ENCODE results near the gene CREBZF. TPM values are rescaled to one million over a fixed set of nuclear protein-coding genes. Genes with fewer than 3 reads are reported as not detected.
"Not testable (repeated sequence)": the region's sequence is repeated elsewhere in the genome, so short reads cannot be mapped to it uniquely, and the experiment has no call there.

The CREBZF gene
- total RNA-seq, 1 donor from 2014 or later = 31.0 TPM

DNA sequence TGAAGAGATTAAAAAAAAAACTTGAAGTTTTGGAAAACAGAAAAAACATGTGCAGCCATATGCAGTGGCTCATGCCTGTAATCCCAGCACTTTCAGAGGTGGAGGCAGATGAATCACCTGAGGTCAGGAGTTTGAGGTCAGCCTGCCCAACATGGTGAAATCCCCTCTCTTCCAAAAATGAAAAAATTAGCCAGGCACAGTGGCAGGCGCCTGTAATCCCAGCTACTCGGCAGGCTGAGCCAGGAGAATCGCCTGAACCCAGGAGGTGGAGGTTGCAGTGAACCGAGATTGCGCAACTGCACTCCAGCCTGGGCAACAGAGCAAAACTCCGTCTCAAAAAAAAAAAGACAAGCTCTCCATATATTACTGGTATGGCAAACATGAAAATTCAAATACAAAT lies 45.4 kb downstream of the CREBZF start:
- Mint-ChIP-seq H3K36me3 (ENCODE audit: low read depth, unreplicated experiment) (peaks cover 2% of the 10 kb centered on the region), H3K27ac (ENCODE audit: unreplicated experiment) (no peak overlapping the region), H3K4me1 (ENCODE audit: low read depth, unreplicated experiment) (peaks cover 2% of the 10 kb centered on the region), H3K27me3 (ENCODE audit: low read depth, unreplicated experiment) (no peaks in the 10 kb centered on the region), H3K9me3 (ENCODE audit: unreplicated experiment) (no peaks in the 10 kb centered on the region), H3K4me3 (ENCODE audit: unreplicated experiment) (no peak overlapping the region)
- Histone ChIP-seq H3K79me2 (ENCODE audit: insufficient read depth, low read length) (no peaks in the 10 kb centered on the region), H3K4me3 (ENCODE audit: insufficient read depth, low read depth, low read length) (no peak overlapping the region), H3K4me1 (ENCODE audit: insufficient read depth, low read length) (no peaks in the 10 kb centered on the region), H3K36me3 (ENCODE audit: insufficient read depth, low read length) (no peaks in the 10 kb centered on the region), H3K4me2 (ENCODE audit: low read length) (no peak overlapping the region), H4K20me1 (ENCODE audit: insufficient read depth, low read length) (no peaks in the 10 kb centered on the region), H3K27me3 (ENCODE audit: insufficient read depth, low read length) (no peaks in the 10 kb centered on the region), H2AFZ (ENCODE audit: low read depth, low read length) (no peak overlapping the region), H3K27ac (ENCODE audit: low read depth, low read length) (no peak overlapping the region), H3K9ac (ENCODE audit: low read length) (no peak overlapping the region), H3K9me3 (ENCODE audit: insufficient read depth, low read depth, low read length) (no peaks in the 10 kb centered on the region)
- no peak for TF ChIP-seq EZH2 (IDR thresholded peaks at IDR 0.05; ENCODE audit: insufficient read depth, low read length)
- TF ChIP-seq, protein P1, sequence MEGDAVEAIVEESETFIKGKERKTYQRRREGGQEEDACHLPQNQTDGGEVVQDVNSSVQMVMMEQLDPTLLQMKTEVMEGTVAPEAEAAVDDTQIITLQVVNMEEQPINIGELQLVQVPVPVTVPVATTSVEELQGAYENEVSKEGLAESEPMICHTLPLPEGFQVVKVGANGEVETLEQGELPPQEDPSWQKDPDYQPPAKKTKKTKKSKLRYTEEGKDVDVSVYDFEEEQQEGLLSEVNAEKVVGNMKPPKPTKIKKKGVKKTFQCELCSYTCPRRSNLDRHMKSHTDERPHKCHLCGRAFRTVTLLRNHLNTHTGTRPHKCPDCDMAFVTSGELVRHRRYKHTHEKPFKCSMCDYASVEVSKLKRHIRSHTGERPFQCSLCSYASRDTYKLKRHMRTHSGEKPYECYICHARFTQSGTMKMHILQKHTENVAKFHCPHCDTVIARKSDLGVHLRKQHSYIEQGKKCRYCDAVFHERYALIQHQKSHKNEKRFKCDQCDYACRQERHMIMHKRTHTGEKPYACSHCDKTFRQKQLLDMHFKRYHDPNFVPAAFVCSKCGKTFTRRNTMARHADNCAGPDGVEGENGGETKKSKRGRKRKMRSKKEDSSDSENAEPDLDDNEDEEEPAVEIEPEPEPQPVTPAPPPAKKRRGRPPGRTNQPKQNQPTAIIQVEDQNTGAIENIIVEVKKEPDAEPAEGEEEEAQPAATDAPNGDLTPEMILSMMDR (IDR thresholded peaks at IDR 0.05; ENCODE audit: insufficient read depth, low read depth, low read length) = no peak
- no peak for DNase-seq (ENCODE audit: low read depth)
- no peak for FAIRE-seq

DNA sequence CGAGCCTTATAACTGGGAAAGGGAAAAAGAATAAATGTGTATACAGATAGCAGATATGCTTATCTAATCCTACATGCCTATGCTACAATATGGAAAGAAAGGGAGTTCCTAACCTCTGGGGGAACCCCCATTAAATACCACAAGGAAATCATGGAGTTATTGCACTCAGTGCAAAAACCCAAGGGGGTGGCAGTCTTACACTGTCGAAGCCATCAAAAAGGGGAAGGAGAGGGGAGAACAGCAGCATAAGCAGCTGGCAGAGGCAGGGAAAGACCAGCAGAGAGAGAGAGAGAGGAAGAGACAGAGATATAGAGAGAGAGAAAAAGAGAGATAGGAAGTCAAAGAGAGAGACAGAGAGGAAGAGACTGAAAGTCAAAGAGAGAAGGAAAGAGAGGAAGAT lies 53.3 kb downstream of the CREBZF start:
- DNase-seq (ENCODE audit: low read depth); H4K20me1 ChIP-seq (ENCODE audit: insufficient read depth, low read length); H2AFZ ChIP-seq (ENCODE audit: low read depth, low read length); H3K27ac ChIP-seq (ENCODE audit: low read depth, low read length); H3K4me1 ChIP-seq (ENCODE audit: insufficient read depth, low read length); H3K4me3 ChIP-seq (ENCODE audit: insufficient read depth, low read depth, low read length); FAIRE-seq; H3K4me2 ChIP-seq (ENCODE audit: low read length); H3K4me1 Mint-ChIP-seq (ENCODE audit: low read depth, unreplicated experiment); H3K27me3 Mint-ChIP-seq (ENCODE audit: low read depth, unreplicated experiment); H3K36me3 ChIP-seq (ENCODE audit: insufficient read depth, low read length); H3K36me3 Mint-ChIP-seq (ENCODE audit: low read depth, unreplicated experiment); H3K9me3 ChIP-seq (ENCODE audit: insufficient read depth, low read depth, low read length); H3K27ac Mint-ChIP-seq (ENCODE audit: unreplicated experiment); H3K4me3 Mint-ChIP-seq (ENCODE audit: unreplicated experiment); H3K9ac ChIP-seq (ENCODE audit: low read length); H3K9me3 Mint-ChIP-seq (ENCODE audit: unreplicated experiment); H3K79me2 ChIP-seq (ENCODE audit: insufficient read depth, low read length); H3K27me3 ChIP-seq (ENCODE audit: insufficient read depth, low read length): not testable (repeated sequence)

Other genes starting within 250 kb of the CREBZF start
- gene DLG2, start 37.8 kb downstream of the CREBZF start, total RNA-seq = 1.8 and 2.8 TPM in 2 replicates
- 50.9 and 51.3 TPM in 2 replicates for gene TMEM126B, start 36.5 kb downstream of the CREBZF start, total RNA-seq
- gene TMEM126A, start 17.2 kb downstream of the CREBZF start, total RNA-seq = 45.3 and 47.2 TPM in 2 replicates
- 0.26 and 0.30 TPM in 2 replicates for gene CCDC89, start 21.1 kb upstream of the CREBZF start, total RNA-seq
- 35.2 and 36.9 TPM in 2 replicates for gene SYTL2, start 146.0 kb upstream of the CREBZF start, total RNA-seq
- gene CCDC83, start 190.3 kb upstream of the CREBZF start, total RNA-seq = not detected in 2 replicates